DND-41 (cell line): ENCODE measurements around the gene MCOLN3.

Experiments
- ATAC-seq: fragments of 200-7000 bp; cut with Tn5 transposase; 3 replicates; pipeline ENCODE4 v1.9.1; 2021; ENCODE audit warnings: low read depth; ENCODE audit not compliant: insufficient read depth
- DNase-seq: peaks from one replicate; pipeline ENCODE4 v3.0.0-alpha.2; 2020
- H2AFZ ChIP-seq: 2 replicates; pipeline ENCODE4 v1.6.0; 2012; ENCODE audit warnings: low read depth, low read length
- H3K27ac ChIP-seq: 2 replicates; pipeline ENCODE4 v1.5.1; 2012; ENCODE audit warnings: low read length, inconsistent platforms
- H3K27me3 ChIP-seq: fragments of 200-600 bp; sonication (generic); 2 replicates; pipeline ENCODE4 v1.6.0; 2012; ENCODE audit warnings: low read length, mild to moderate bottlenecking, inconsistent platforms; ENCODE audit not compliant: insufficient read depth, poor library complexity
- H3K36me3 ChIP-seq: 2 replicates; pipeline ENCODE4 v1.5.1; 2012; ENCODE audit warnings: low read length, inconsistent platforms; ENCODE audit not compliant: insufficient read depth
- H3K4me1 ChIP-seq: 2 replicates; pipeline ENCODE4 v1.5.1; 2012; ENCODE audit warnings: mild to moderate bottlenecking, low read length; ENCODE audit not compliant: insufficient read depth
- H3K4me2 ChIP-seq: 2 replicates; pipeline ENCODE4 v1.6.0; 2012; ENCODE audit warnings: mild to moderate bottlenecking, moderate library complexity, low read length, inconsistent platforms; ENCODE audit not compliant: insufficient read depth
- H3K4me3 ChIP-seq, 2 experiments: fragments of 200-600 bp in 1 of 2; shearing (Covaris generic) in 1 of 2; 2 replicates each; pipeline ENCODE4 v1.5.1; 2012 to 2016; ENCODE audit warnings: inconsistent platforms in 2 of 2, low read length in 2 of 2, mild to moderate bottlenecking in 2 of 2, low read depth in 1 of 2, moderate library complexity in 1 of 2
- H3K79me2 ChIP-seq: 2 replicates; pipeline ENCODE4 v1.6.0; 2012; ENCODE audit warnings: low read length, inconsistent platforms; ENCODE audit not compliant: insufficient read depth
- H3K9ac ChIP-seq: 2 replicates; pipeline ENCODE4 v1.6.0; 2012; ENCODE audit warnings: low read depth, mild to moderate bottlenecking, inconsistent platforms, low read length, moderate library complexity
- H3K9me3 ChIP-seq: 2 replicates; pipeline ENCODE4 v1.5.1; 2012; ENCODE audit warnings: low read length, moderate library complexity, mild to moderate bottlenecking, inconsistent platforms; ENCODE audit not compliant: insufficient read depth, severe bottlenecking
- H4K20me1 ChIP-seq: 2 replicates; pipeline ENCODE4 v1.6.0; 2012; ENCODE audit warnings: low read length; ENCODE audit not compliant: insufficient read depth
- CTCF ChIP-seq: IDR thresholded peaks from 2 replicates; pipeline ENCODE4 v1.5.1; 2012; ENCODE audit warnings: borderline replicate concordance, low read length, moderate library complexity, mild to moderate bottlenecking; ENCODE audit not compliant: poor library complexity, severe bottlenecking; ENCODE audit errors: extremely low read depth
- EZH2 ChIP-seq: IDR thresholded peaks from 3 replicates; pipeline ENCODE4 v1.6.1; 2012; ENCODE audit warnings: borderline replicate concordance, low read depth, mild to moderate bottlenecking, moderate library complexity, low read length, inconsistent platforms; ENCODE audit not compliant: severe bottlenecking

Gene MCOLN3

GRCh38 chr1:85090225-85090624, 41.9 kb upstream of the MCOLN3 start:
- Histone ChIP-seq H3K36me3 (no peaks in the 10 kb centered on the region), H3K4me3 (no peak overlapping the region), H3K27ac (no peak overlapping the region), H3K79me2 (no peaks in the 10 kb centered on the region), H3K4me1 (peaks cover 22% of the 10 kb centered on the region), H3K9ac (no peak overlapping the region), H3K4me2 (no peak overlapping the region), H3K27me3 (no peaks in the 10 kb centered on the region), H2AFZ (no peak overlapping the region), H3K9me3 (no peaks in the 10 kb centered on the region), H4K20me1 (no peaks in the 10 kb centered on the region)
- ATAC-seq (no peak), DNase-seq (no peak)
- TF ChIP-seq CTCF: no peak
- TF ChIP-seq EZH2: no peak

GRCh38 chr1:85089203-85089602, 40.9 kb upstream of the MCOLN3 start:
- no peak overlapping the region for H2AFZ ChIP-seq
- H3K27ac ChIP-seq: no peak overlapping the region
- no peaks in the 10 kb centered on the region for H3K36me3 ChIP-seq
- no peak overlapping the region for H3K9ac ChIP-seq
- no peaks in the 10 kb centered on the region for H3K9me3 ChIP-seq
- DNase-seq: no peak
- H3K4me3 ChIP-seq: no peak overlapping the region
- no peak for TF ChIP-seq CTCF
- no peak for TF ChIP-seq EZH2
- H3K4me1 ChIP-seq: peaks cover 22% of the 10 kb centered on the region
- H3K4me2 ChIP-seq: no peak overlapping the region
- no peak for ATAC-seq
- no peaks in the 10 kb centered on the region for H4K20me1 ChIP-seq
- no peaks in the 10 kb centered on the region for H3K79me2 ChIP-seq
- no peaks in the 10 kb centered on the region for H3K27me3 ChIP-seq

- H3K79me2 ChIP-seq: no peaks in the 10 kb centered on the region
- no peak overlapping the region for H3K4me3 ChIP-seq
- no peaks in the 10 kb centered on the region for H3K9me3 ChIP-seq
- no peaks in the 10 kb centered on the region for H3K27me3 ChIP-seq
- ATAC-seq: no peak
- H3K4me2 ChIP-seq: no peak overlapping the region
- H3K4me1 ChIP-seq: peaks cover 22% of the 10 kb centered on the region
- no peak overlapping the region for H3K9ac ChIP-seq
- no peak for DNase-seq
- H2AFZ ChIP-seq: no peak overlapping the region
- H4K20me1 ChIP-seq: no peaks in the 10 kb centered on the region
- H3K36me3 ChIP-seq: no peaks in the 10 kb centered on the region
- no peak overlapping the region for H3K27ac ChIP-seq
- TF ChIP-seq EZH2: no peak
- no peak for TF ChIP-seq CTCF
Observed at GRCh38 chr1:85088408-85088784, 40.1 kb upstream of the MCOLN3 start.

- no peaks in the 10 kb centered on the region for H3K79me2 ChIP-seq
- no peaks in the 10 kb centered on the region for H3K9me3 ChIP-seq
- TF ChIP-seq EZH2 (no peak), CTCF (no peak)
- no peaks in the 10 kb centered on the region for H4K20me1 ChIP-seq
- no peak overlapping the region for H3K4me3 ChIP-seq
- peaks cover 20% of the 10 kb centered on the region for H3K4me1 ChIP-seq
- no peaks in the 10 kb centered on the region for H3K36me3 ChIP-seq
- DNase-seq (no peak), ATAC-seq (no peak)
- H3K27me3 ChIP-seq: no peaks in the 10 kb centered on the region
- H3K4me2 ChIP-seq: no peak overlapping the region
- no peak overlapping the region for H3K27ac ChIP-seq
- no peak overlapping the region for H3K9ac ChIP-seq
- no peak overlapping the region for H2AFZ ChIP-seq
Observed at GRCh38 chr1:85087659-85088407, 39.5 kb upstream of the MCOLN3 start.
